A549 (cell line): ENCODE measurements around the gene AFAP1L2.

ENCODE experiments used
- EP300 ChIP-seq, 2 experiments: fragments of >200 bp; sonication (Bioruptor Twin); formaldehyde crosslinking; IDR thresholded peaks; 2 replicates in 1 of 2; 3 replicates in 1 of 2; pipeline ENCODE4 v1.6.1; 2016 to 2017
- HOXA7 ChIP-seq: fragments of 250-450 bp; sonication (Bioruptor Pico); IDR thresholded peaks from 2 replicates; pipeline ENCODE4 v1.5.0; 2020; ENCODE audit warnings: mild to moderate bottlenecking, moderate library complexity
- MYC ChIP-seq: IDR thresholded peaks from 2 replicates; pipeline ENCODE4 v1.6.1; 2012; ENCODE audit warnings: mild to moderate bottlenecking, inconsistent platforms, low read length, improper control_type of control experiment, borderline replicate concordance
- POLR2A ChIP-seq: IDR thresholded peaks from 2 replicates; pipeline ENCODE4 v1.6.1; 2012; ENCODE audit warnings: mild to moderate bottlenecking, low read length
- RAD21 ChIP-seq, 2 experiments: fragments of >200 bp in 1 of 2; sonication (Bioruptor Twin) in 1 of 2; formaldehyde crosslinking in 1 of 2; IDR thresholded peaks in 1 of 2; conservative IDR thresholded peaks in 1 of 2; 2 replicates in 1 of 2; 3 replicates in 1 of 2; pipeline ENCODE4 v1.6.1; 2012 to 2018; ENCODE audit warnings: inconsistent platforms in 1 of 2
- RFX5 ChIP-seq: fragments of 450-650 bp; IDR thresholded peaks from 2 replicates; pipeline ENCODE4 v1.7.1; 2014; ENCODE audit warnings: antibody characterized with exemption, mild to moderate bottlenecking, moderate library complexity
- RNF2 ChIP-seq: fragments of 200-600 bp; sonication (generic); IDR thresholded peaks from 2 replicates; pipeline ENCODE4 v1.6.1; 2016; ENCODE audit warnings: low read depth, mild to moderate bottlenecking, antibody characterized with exemption, moderate library complexity, borderline replicate concordance
- SREBF2 ChIP-seq: fragments of 450-650 bp; IDR thresholded peaks from 2 replicates; pipeline ENCODE4 v1.6.1; 2014; ENCODE audit warnings: mild to moderate bottlenecking, moderate library complexity
- TF ChIP-seq, protein P1 (sequence below): IDR thresholded peaks from 2 replicates; pipeline ENCODE4 v1.6.1; 2012
- TF ChIP-seq, protein P2 (sequence below): fragments of >200 bp; sonication (Bioruptor Twin); formaldehyde crosslinking; IDR thresholded peaks from 3 replicates; pipeline ENCODE4 v1.5.1; 2016
- TF ChIP-seq, protein P3 (sequence below): IDR thresholded peaks from 2 replicates; pipeline ENCODE4 v1.6.1; 2012; ENCODE audit warnings: low read depth, borderline replicate concordance

DNA sequence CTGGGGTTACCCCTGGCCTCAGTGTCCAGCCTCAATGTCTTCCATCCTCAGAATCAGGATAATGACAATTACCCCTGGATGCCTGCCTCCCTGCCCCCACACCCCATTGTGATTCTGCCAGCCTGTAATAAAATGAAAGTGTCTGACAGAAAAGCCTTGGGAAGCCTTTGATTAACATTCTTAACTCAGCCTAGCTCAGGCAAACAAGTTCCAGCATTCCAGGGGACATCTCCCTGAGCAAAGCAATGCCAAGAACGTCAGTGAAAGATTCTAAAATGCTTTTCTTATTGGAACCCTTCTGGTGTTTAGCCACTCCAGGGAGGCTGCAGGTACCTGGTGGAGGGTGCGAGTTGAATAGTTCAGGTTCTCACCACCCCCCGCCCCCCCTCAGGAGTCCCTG is 18.7 kb downstream of the AFAP1L2 start:
- no peak for TF ChIP-seq RFX5
- TF ChIP-seq SREBF2: no peak
- TF ChIP-seq POLR2A: no peak
- TF ChIP-seq, protein P1, sequence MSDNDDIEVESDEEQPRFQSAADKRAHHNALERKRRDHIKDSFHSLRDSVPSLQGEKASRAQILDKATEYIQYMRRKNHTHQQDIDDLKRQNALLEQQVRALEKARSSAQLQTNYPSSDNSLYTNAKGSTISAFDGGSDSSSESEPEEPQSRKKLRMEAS: no peak
- TF ChIP-seq, protein P2, sequence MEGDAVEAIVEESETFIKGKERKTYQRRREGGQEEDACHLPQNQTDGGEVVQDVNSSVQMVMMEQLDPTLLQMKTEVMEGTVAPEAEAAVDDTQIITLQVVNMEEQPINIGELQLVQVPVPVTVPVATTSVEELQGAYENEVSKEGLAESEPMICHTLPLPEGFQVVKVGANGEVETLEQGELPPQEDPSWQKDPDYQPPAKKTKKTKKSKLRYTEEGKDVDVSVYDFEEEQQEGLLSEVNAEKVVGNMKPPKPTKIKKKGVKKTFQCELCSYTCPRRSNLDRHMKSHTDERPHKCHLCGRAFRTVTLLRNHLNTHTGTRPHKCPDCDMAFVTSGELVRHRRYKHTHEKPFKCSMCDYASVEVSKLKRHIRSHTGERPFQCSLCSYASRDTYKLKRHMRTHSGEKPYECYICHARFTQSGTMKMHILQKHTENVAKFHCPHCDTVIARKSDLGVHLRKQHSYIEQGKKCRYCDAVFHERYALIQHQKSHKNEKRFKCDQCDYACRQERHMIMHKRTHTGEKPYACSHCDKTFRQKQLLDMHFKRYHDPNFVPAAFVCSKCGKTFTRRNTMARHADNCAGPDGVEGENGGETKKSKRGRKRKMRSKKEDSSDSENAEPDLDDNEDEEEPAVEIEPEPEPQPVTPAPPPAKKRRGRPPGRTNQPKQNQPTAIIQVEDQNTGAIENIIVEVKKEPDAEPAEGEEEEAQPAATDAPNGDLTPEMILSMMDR: no peak
- no peak for TF ChIP-seq RNF2
- TF ChIP-seq RAD21 (conservative IDR thresholded peaks at IDR 0.05 in 1 of 2, IDR thresholded peaks at IDR 0.05 in 1 of 2): no peak
- no peak for TF ChIP-seq EP300 (IDR thresholded peaks at IDR 0.05)
- TF ChIP-seq MYC: no peak
- no peak for TF ChIP-seq HOXA7 (CRISPR knock-in tag)
- TF ChIP-seq, protein P3, sequence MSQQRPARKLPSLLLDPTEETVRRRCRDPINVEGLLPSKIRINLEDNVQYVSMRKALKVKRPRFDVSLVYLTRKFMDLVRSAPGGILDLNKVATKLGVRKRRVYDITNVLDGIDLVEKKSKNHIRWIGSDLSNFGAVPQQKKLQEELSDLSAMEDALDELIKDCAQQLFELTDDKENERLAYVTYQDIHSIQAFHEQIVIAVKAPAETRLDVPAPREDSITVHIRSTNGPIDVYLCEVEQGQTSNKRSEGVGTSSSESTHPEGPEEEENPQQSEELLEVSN: no peak
